Epithelial cell of prostate (primary cell): ENCODE data around the gene MT1X.

Experiments
- DNase-seq: peaks from one replicate; pipeline ENCODE4 v3.0.0-alpha.2; 2011; ENCODE audit warnings: low read depth, low spot score
- H3K27ac ChIP-seq: fragments of 450-650 bp; 2 replicates; pipeline ENCODE4 v1.5.1; 2017; ENCODE audit warnings: mild to moderate bottlenecking

Gene MT1X

GRCh38 chr16:56675685-56676210 is 6.5 kb upstream of the MT1X start:
- no peak for DNase-seq
- no peak overlapping the region for H3K27ac ChIP-seq

- DNase-seq, result no peak
- H3K27ac ChIP-seq, result no peak overlapping the region
These were observed 4.8 kb upstream of the MT1X start for GRCh38 chr16:56677474-56677873.

- H3K27ac ChIP-seq, result peak overlapping the region; percentile 16
- no peak for DNase-seq
These were observed 3.1 kb upstream of the MT1X start for GRCh38 chr16:56679078-56679730.

GRCh38 chr16:56679818-56680217 is 2.5 kb upstream of the MT1X start:
- peak; percentile 49 for DNase-seq

GRCh38 chr16:56682703-56683397 is 580 bp downstream of the MT1X start:
- peak overlapping the region; percentile 63 for H3K27ac ChIP-seq
- DNase-seq, result no peak

More at GRCh38 chr16:56679818-56680217, 2.5 kb upstream of the MT1X start:
- H3K27ac ChIP-seq, result peak overlapping the region; percentile 16

- no peak for DNase-seq
- H3K27ac ChIP-seq, result peak overlapping the region; percentile 63
These were observed 1.3 kb downstream of the MT1X start for GRCh38 chr16:56683424-56684172.

- DNase-seq, result no peak
- H3K27ac ChIP-seq, result peak overlapping the region; percentile 63
These were observed 2.1 kb downstream of the MT1X start for GRCh38 chr16:56684256-56684925.

GRCh38 chr16:56684926-56685590 is 2.8 kb downstream of the MT1X start:
- DNase-seq, result no peak
- H3K27ac ChIP-seq, result peak overlapping the region; percentile 63

GRCh38 chr16:56686758-56687157 is 4.5 kb downstream of the MT1X start:
- no peak overlapping the region for H3K27ac ChIP-seq

GRCh38 chr16:56688762-56689161 is 6.5 kb downstream of the MT1X start:
- peak overlapping the region; percentile 37 for H3K27ac ChIP-seq
- DNase-seq, result no peak

More at GRCh38 chr16:56686758-56687157, 4.5 kb downstream of the MT1X start:
- no peak for DNase-seq

- no peak for DNase-seq
- peak overlapping the region; percentile 37 for H3K27ac ChIP-seq
These were observed 6.9 kb downstream of the MT1X start for GRCh38 chr16:56689171-56689570.

GRCh38 chr16:56690420-56691122 is 8.3 kb downstream of the MT1X start:
- DNase-seq, result no peak
- no peak overlapping the region for H3K27ac ChIP-seq

GRCh38 chr16:56691885-56692284 is 9.6 kb downstream of the MT1X start:
- H3K27ac ChIP-seq, result peak overlapping the region; percentile 80
- DNase-seq, result peak; percentile 96

GRCh38 chr16:56695246-56695645 is 13.0 kb downstream of the MT1X start:
- DNase-seq, result no peak
- H3K27ac ChIP-seq, result no peak overlapping the region

- DNase-seq, result no peak
- H3K27ac ChIP-seq, result no peak overlapping the region
These were observed 15.3 kb downstream of the MT1X start for GRCh38 chr16:56697456-56698155.

- no peak overlapping the region for H3K27ac ChIP-seq
- DNase-seq, result no peak
These were observed 17.9 kb downstream of the MT1X start for GRCh38 chr16:56700195-56700594.

GRCh38 chr16:56700631-56701030 is 18.4 kb downstream of the MT1X start:
- DNase-seq, result no peak
- H3K27ac ChIP-seq, result no peak overlapping the region

GRCh38 chr16:56701534-56701933 is 19.3 kb downstream of the MT1X start:
- no peak for DNase-seq
- no peak overlapping the region for H3K27ac ChIP-seq

GRCh38 chr16:56702836-56703235 is 20.6 kb downstream of the MT1X start:
- no peak for DNase-seq
- H3K27ac ChIP-seq, result no peak overlapping the region
